ENCODE results near the gene SERPINA5.

SERPINA5 gene

DNA sequence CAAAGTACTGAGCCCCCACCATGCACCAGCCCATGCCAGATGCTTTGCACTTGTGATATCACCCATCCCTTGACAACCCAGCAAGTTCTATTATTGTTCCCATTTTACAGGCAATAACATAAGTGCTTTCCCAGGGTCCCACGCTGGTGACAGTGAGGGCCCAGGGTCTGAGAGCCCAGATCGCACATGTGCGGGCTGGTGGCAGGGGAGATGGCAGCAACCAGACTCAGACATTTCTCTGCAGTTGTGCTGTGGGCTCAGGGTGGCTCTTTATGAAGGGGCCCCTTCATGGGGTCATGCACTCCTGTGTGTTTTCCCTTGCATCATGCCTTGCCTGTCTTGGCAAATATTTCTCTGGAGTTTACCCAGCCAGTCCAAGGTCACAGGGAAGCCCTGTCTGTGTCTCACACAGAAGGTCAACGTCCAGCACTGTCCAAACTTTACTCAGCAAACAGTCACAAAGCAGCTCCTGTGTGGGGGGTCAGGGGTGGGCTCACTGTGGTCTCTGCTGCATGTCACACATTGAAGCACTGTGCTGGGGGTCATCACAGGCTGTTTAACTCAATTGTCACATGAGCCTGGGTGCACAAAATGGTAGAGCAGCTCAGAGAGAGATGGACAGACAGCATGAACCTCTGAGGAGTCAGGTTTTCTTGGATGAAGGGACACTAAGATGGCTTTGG lies 12.7 kb downstream of the SERPINA5 start:
- no peak overlapping the region for H3K4me3 ChIP-seq (ENCODE audit: low read depth, low read length)
- TF ChIP-seq, protein P1, sequence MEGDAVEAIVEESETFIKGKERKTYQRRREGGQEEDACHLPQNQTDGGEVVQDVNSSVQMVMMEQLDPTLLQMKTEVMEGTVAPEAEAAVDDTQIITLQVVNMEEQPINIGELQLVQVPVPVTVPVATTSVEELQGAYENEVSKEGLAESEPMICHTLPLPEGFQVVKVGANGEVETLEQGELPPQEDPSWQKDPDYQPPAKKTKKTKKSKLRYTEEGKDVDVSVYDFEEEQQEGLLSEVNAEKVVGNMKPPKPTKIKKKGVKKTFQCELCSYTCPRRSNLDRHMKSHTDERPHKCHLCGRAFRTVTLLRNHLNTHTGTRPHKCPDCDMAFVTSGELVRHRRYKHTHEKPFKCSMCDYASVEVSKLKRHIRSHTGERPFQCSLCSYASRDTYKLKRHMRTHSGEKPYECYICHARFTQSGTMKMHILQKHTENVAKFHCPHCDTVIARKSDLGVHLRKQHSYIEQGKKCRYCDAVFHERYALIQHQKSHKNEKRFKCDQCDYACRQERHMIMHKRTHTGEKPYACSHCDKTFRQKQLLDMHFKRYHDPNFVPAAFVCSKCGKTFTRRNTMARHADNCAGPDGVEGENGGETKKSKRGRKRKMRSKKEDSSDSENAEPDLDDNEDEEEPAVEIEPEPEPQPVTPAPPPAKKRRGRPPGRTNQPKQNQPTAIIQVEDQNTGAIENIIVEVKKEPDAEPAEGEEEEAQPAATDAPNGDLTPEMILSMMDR (IDR thresholded peaks at IDR 0.05; ENCODE audit: insufficient read depth, low read depth, low read length, missing control alignments) = no peak
- no peak for DNase-seq (ENCODE audit: low read depth)

- no peak for DNase-seq (ENCODE audit: low read depth)
- no peak overlapping the region for H3K4me3 ChIP-seq (ENCODE audit: low read depth, low read length)
- TF ChIP-seq, protein P1 (IDR thresholded peaks at IDR 0.05; ENCODE audit: insufficient read depth, low read depth, low read length, missing control alignments) = no peak
Measured at GRCh38 chr14:94594441-94594840, 13.2 kb downstream of the SERPINA5 start.

DNA sequence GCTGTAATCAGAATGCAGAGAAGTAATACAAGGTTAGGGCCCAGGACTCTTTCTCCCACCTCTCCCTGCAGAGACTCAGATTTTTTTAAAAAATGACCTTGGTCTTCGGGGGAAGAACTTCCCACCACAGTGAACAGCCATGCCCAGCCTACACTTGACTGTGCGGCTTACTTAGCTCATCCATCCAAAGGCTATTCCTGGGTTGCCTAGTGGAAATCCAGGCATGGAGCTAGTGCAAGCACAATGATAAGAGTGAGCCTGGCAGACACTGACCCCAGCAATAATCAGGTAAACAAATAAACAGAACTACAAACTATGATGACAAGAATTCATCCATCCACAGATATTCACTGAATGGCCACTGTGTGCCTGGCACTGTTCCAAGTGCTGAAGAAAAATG lies 14.7 kb downstream of the SERPINA5 start:
- DNase-seq (ENCODE audit: low read depth) = no peak
- no peak overlapping the region for H3K4me3 ChIP-seq (ENCODE audit: low read depth, low read length)
- TF ChIP-seq, protein P1 (IDR thresholded peaks at IDR 0.05; ENCODE audit: insufficient read depth, low read depth, low read length, missing control alignments) = no peak

DNA sequence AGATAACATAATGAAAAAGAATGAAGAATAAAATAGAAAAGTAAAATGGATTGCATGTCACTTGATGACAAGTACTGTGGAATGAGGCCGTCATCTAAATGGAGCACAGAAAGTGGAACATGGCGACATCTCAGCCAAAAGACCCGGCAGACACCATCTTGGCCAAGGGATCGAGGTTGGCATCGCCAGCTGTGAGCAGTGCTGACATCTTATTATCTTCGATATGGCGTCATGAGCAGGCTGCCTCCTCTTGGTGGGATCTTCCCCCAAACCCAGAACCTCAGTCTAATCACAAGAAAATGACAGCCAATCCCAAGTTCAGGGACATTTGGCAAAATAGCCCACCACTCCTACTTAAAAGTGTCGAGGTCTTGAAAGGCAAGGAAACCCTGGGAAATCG lies 15.1 kb downstream of the SERPINA5 start:
- H3K4me3 ChIP-seq (ENCODE audit: low read depth, low read length) = no peak overlapping the region
- TF ChIP-seq, protein P1 (IDR thresholded peaks at IDR 0.05; ENCODE audit: insufficient read depth, low read depth, low read length, missing control alignments) = no peak
- DNase-seq (ENCODE audit: low read depth) = no peak

DNA sequence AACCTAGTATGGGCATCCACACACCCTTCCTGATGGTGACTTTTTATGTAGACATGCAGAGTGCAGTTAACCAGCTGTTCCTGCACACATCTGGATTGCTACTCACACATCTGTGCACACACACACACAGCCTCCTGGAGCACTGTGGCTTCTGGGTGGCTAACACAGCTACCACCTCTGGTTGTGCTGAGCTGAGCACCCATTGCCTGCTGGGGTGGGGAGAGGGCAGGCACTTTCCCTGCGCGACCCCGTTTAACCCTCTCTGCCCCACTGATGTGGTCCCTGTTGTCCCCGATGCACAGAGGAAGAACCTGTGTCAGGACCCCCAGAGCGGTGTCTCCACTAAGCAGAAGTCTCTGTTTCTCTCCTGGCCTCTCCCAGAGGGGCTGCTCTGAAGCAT lies 16.6 kb downstream of the SERPINA5 start:
- TF ChIP-seq, protein P1 (IDR thresholded peaks at IDR 0.05; ENCODE audit: insufficient read depth, low read depth, low read length, missing control alignments) = no peak
- no peak for DNase-seq (ENCODE audit: low read depth)

DNA sequence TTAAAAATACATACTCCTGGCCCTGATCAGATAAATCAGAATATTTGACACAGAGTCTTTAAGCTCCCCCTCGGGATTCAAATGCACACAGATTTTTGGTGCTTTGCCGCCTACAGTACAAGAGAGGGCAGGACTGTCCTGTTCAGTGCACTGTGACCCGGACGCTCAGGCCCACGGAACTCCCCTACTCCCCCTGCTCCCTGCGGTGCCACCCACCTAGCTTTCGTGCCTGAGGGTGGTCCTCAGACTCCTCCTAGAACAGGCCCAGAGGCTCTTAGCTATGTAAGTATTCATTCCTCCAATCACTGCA lies 17.2 kb downstream of the SERPINA5 start:
- no peak for DNase-seq (ENCODE audit: low read depth)
- H3K4me3 ChIP-seq (ENCODE audit: low read depth, low read length) = no peak overlapping the region
- TF ChIP-seq, protein P1 (IDR thresholded peaks at IDR 0.05; ENCODE audit: insufficient read depth, low read depth, low read length, missing control alignments) = no peak

More for the DNA sequence above, 16.6 kb downstream of the SERPINA5 start:
- no peak overlapping the region for H3K4me3 ChIP-seq (ENCODE audit: low read depth, low read length)

Measured in GM12865 (cell line).